Common myeloid progenitor, CD34-positive (primary cell): ENCODE results near the gene AGBL1.

Experiments
- CTCF ChIA-PET: fragments of 350-600 bp; sonication (Branson Sonifier 250); formaldehyde crosslinking; loops from one replicate; lab custom pipeline; 2021; ENCODE audit warnings: antibody characterized with exemption; lab: Charles Lee
- POLR2A ChIA-PET: fragments of 350-600 bp; sonication (Branson Sonifier 250); formaldehyde crosslinking; loops from one replicate; lab custom pipeline; 2021; ENCODE audit warnings: antibody characterized with exemption; lab: Charles Lee
- DNase-seq, 3 donors: peaks; one replicate each; pipeline versions ENCODE4 v3.0.0 to v3.0.0-alpha.2; 2013
- H3K27ac ChIP-seq, 2 experiments: 1 replicate in 1 of 2; 2 replicates in 1 of 2; pipeline ENCODE4 v1.7.0; 2013; ENCODE audit warnings: inconsistent platforms in 2 of 2, low read length in 2 of 2, mild to moderate bottlenecking in 2 of 2, low read depth in 1 of 2, moderate library complexity in 1 of 2; ENCODE audit not compliant: severe bottlenecking in 2 of 2, insufficient read depth in 1 of 2, poor library complexity in 1 of 2
- H3K27me3 ChIP-seq, 5 experiments: replicated peaks in 2 of 5; 1 replicate in 3 of 5; 2 replicates in 2 of 5; pipeline versions ENCODE4 v1.6.1 to v1.7.0; 2013; ENCODE audit warnings: low read length in 4 of 5, mild to moderate bottlenecking in 2 of 5, moderate library complexity in 2 of 5, inconsistent platforms in 1 of 5; ENCODE audit not compliant: insufficient read depth in 5 of 5, control insufficient read depth in 4 of 5
- H3K36me3 ChIP-seq, 4 experiments: 1 replicate in 2 of 4; 2 replicates in 2 of 4; pipeline versions ENCODE4 v1.6.1 to v1.7.0; 2013; ENCODE audit warnings: low read length in 3 of 4, control low read depth in 1 of 4, mild to moderate bottlenecking in 1 of 4; ENCODE audit not compliant: control insufficient read depth in 4 of 4, insufficient read depth in 4 of 4
- H3K4me1 ChIP-seq, 4 experiments: 1 replicate in 3 of 4; 2 replicates in 1 of 4; pipeline versions ENCODE4 v1.6.1 to v1.7.1; 2013; ENCODE audit warnings: low read length in 3 of 4, mild to moderate bottlenecking in 3 of 4, control low read depth in 1 of 4, inconsistent platforms in 1 of 4, moderate library complexity in 1 of 4; ENCODE audit not compliant: control insufficient read depth in 4 of 4, insufficient read depth in 4 of 4; ENCODE audit errors: control extremely low read depth in 1 of 4
- H3K4me3 ChIP-seq, 7 experiments: 1 replicate in 4 of 7; 2 replicates in 3 of 7; pipeline versions ENCODE4 v1.5.1 to v1.7.0; 2013; ENCODE audit warnings: mild to moderate bottlenecking in 7 of 7, low read length in 6 of 7, moderate library complexity in 6 of 7, inconsistent platforms in 2 of 7, low read depth in 2 of 7, control low read depth in 1 of 7; ENCODE audit not compliant: insufficient read depth in 4 of 7, control insufficient read depth in 1 of 7; ENCODE audit errors: extremely low read depth in 1 of 7
- H3K9me3 ChIP-seq, 5 experiments: 1 replicate in 4 of 5; 2 replicates in 1 of 5; pipeline versions ENCODE4 v1.6.1 to v1.7.1; 2013; ENCODE audit warnings: low read length in 4 of 5, mild to moderate bottlenecking in 2 of 5, inconsistent platforms in 1 of 5, low read depth in 1 of 5, moderate library complexity in 1 of 5; ENCODE audit not compliant: control insufficient read depth in 4 of 5, insufficient read depth in 2 of 5; ENCODE audit errors: control extremely low read depth in 1 of 5
- WGBS: methylation state at CpG from one replicate; pipeline ENCODE4 v1.1.5; 2013; ENCODE audit not compliant: insufficient coverage; 5-methylcytosine and 5-hydroxymethylcytosine counted together

The AGBL1 gene

GRCh38 chr15:86591158-86591557 lies 511.5 kb downstream of the AGBL1 start:
- Histone ChIP-seq H3K27ac (no peak overlapping the region), H3K36me3 (no peaks in the 10 kb centered on the region), H3K4me1 (no peaks in the 10 kb centered on the region), H3K9me3 (peaks cover 0 to 3% (median 0%) of the 10 kb centered on the region in 5 experiments), H3K4me3 (no peak overlapping the region), H3K27me3 (no peaks in the 10 kb centered on the region)
- no CpG with 5 or more reads among the region's 1 CpG for WGBS
- ChIA-PET CTCF (no interaction called here), POLR2A (no interaction called here)
- DNase-seq: no peak

GRCh38 chr15:86591994-86592735 lies 512.5 kb downstream of the AGBL1 start:
- no peaks in the 10 kb centered on the region for H3K36me3 ChIP-seq
- POLR2A ChIA-PET: no interaction called here
- H3K9me3 ChIP-seq: peaks cover 0 to 3% (median 0%) of the 10 kb centered on the region in 5 experiments

GRCh38 chr15:86595741-86596140 lies 516.1 kb downstream of the AGBL1 start:
- Histone ChIP-seq H3K4me1 (no peaks in the 10 kb centered on the region), H3K4me3 (no peak overlapping the region), H3K27me3 (no peaks in the 10 kb centered on the region), H3K36me3 (no peaks in the 10 kb centered on the region), H3K9me3 (peaks cover 0 to 3% (median 0%) of the 10 kb centered on the region in 5 experiments), H3K27ac (no peak overlapping the region)
- DNase-seq: no peak
- POLR2A ChIA-PET: no interaction called here
- whole genome bisulfite sequencing: no CpG with 5 or more reads among the region's 1 CpG
- CTCF ChIA-PET: no interaction called here

More at GRCh38 chr15:86591994-86592735, 512.5 kb downstream of the AGBL1 start:
- CTCF ChIA-PET: no interaction called here
- Histone ChIP-seq H3K27me3 (no peaks in the 10 kb centered on the region), H3K4me3 (no peak overlapping the region), H3K27ac (no peak overlapping the region), H3K4me1 (no peaks in the 10 kb centered on the region)
- DNase-seq: no peak
- WGBS: 83% methylated on average over 7 of the region's 9 CpGs

GRCh38 chr15:86603466-86603865 lies 523.8 kb downstream of the AGBL1 start:
- Histone ChIP-seq H3K36me3 (no peaks in the 10 kb centered on the region), H3K9me3 (no peaks in the 10 kb centered on the region), H3K27me3 (no peaks in the 10 kb centered on the region), H3K4me1 (no peaks in the 10 kb centered on the region), H3K27ac (no peak overlapping the region), H3K4me3 (no peak overlapping the region)
- ChIA-PET CTCF (no interaction called here), POLR2A (no interaction called here)
- WGBS: 80% methylated on average over 1 of the region's 2 CpGs
- DNase-seq: no peak

- POLR2A ChIA-PET: no interaction called here
- peaks cover 0 to 2% (median 0%) of the 10 kb centered on the region in 5 experiments for H3K27me3 ChIP-seq
Observed at GRCh38 chr15:86608461-86609205, 529.0 kb downstream of the AGBL1 start.

GRCh38 chr15:86609275-86609674 lies 529.6 kb downstream of the AGBL1 start:
- 100% methylated on average over 2 of the region's 3 CpGs for WGBS
- no peak overlapping the region for H3K4me3 ChIP-seq
- no peaks in the 10 kb centered on the region for H3K9me3 ChIP-seq
- no peaks in the 10 kb centered on the region for H3K36me3 ChIP-seq
- H3K27ac ChIP-seq: no peak overlapping the region
- ChIA-PET CTCF (no interaction called here), POLR2A (no interaction called here)
- H3K27me3 ChIP-seq: peaks cover 0 to 2% (median 0%) of the 10 kb centered on the region in 5 experiments
- no peaks in the 10 kb centered on the region for H3K4me1 ChIP-seq
- DNase-seq: no peak

More at GRCh38 chr15:86608461-86609205, 529.0 kb downstream of the AGBL1 start:
- WGBS: 89% methylated on average over 7 of the region's 7 CpGs
- Histone ChIP-seq H3K4me1 (no peaks in the 10 kb centered on the region), H3K4me3 (no peak overlapping the region), H3K27ac (no peak overlapping the region), H3K36me3 (no peaks in the 10 kb centered on the region), H3K9me3 (no peaks in the 10 kb centered on the region)
- peak in 1 of 3 donors; percentile 0 for DNase-seq
- CTCF ChIA-PET: no interaction called here

GRCh38 chr15:86610038-86610437 lies 530.4 kb downstream of the AGBL1 start:
- no peak overlapping the region for H3K27ac ChIP-seq
- H3K9me3 ChIP-seq: no peaks in the 10 kb centered on the region
- H3K4me3 ChIP-seq: no peak overlapping the region
- WGBS: no CpG with 5 or more reads among the region's 2 CpGs
- H3K4me1 ChIP-seq: no peaks in the 10 kb centered on the region
- ChIA-PET CTCF (no interaction called here), POLR2A (no interaction called here)
- no peak for DNase-seq
- peaks cover 0 to 2% (median 0%) of the 10 kb centered on the region in 5 experiments for H3K27me3 ChIP-seq
- no peaks in the 10 kb centered on the region for H3K36me3 ChIP-seq
